Fibroblast of lung (primary cell): ENCODE data around the gene ITGBL1.

Experiments used
- EZH2 ChIP-seq: IDR thresholded peaks from 2 replicates; pipeline ENCODE4 v1.5.1; 2012; ENCODE audit warnings: low read length, control low read depth, mild to moderate bottlenecking; ENCODE audit errors: missing control alignments
- TF ChIP-seq, protein P1 (sequence below), 2 donors: IDR thresholded peaks in 1 of 2; conservative IDR thresholded peaks in 1 of 2; 1 replicate in 1 of 2; 2 replicates in 1 of 2; pipeline ENCODE4 v1.5.1; 2011 to 2012; ENCODE audit warnings: low read length in 2 of 2, control low read depth in 1 of 2, inconsistent platforms in 1 of 2, low read depth in 1 of 2, mild to moderate bottlenecking in 1 of 2

DNA sequence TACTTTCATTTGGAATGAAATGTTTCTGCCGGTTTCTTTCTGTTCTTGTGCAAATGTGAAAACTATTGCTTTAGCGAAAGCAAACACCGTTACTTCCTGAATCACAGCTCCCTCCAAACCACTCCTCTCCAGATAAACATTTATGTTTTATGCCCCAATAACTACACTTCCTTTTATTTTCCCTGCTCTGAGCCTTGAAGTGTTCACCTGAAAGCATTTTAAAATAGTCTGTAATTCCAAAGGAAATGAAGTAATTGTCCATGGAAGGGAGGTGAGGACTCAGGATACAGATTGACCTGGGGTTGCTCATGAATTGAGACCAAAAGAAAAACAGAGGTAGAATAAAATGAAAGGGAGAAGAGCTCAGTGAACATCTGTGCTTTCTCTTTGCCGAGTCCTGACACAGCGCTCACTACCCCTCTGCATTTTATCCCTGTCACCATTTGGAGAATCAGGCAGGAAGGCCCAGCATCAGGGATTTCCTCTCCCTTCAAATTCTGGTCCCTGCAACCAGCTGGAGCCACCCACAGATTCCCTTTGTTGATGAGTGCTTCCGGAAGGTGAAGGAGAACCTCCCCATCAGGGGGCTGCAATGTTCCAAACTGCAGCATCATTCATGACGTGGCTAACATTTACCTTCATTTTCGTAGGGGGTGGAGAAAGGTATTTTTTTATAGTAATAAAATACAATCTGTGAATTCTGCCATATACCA lies 171.9 kb downstream of the ITGBL1 start:
- TF ChIP-seq, protein P1, sequence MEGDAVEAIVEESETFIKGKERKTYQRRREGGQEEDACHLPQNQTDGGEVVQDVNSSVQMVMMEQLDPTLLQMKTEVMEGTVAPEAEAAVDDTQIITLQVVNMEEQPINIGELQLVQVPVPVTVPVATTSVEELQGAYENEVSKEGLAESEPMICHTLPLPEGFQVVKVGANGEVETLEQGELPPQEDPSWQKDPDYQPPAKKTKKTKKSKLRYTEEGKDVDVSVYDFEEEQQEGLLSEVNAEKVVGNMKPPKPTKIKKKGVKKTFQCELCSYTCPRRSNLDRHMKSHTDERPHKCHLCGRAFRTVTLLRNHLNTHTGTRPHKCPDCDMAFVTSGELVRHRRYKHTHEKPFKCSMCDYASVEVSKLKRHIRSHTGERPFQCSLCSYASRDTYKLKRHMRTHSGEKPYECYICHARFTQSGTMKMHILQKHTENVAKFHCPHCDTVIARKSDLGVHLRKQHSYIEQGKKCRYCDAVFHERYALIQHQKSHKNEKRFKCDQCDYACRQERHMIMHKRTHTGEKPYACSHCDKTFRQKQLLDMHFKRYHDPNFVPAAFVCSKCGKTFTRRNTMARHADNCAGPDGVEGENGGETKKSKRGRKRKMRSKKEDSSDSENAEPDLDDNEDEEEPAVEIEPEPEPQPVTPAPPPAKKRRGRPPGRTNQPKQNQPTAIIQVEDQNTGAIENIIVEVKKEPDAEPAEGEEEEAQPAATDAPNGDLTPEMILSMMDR (conservative IDR thresholded peaks at IDR 0.05 in 1 of 2, IDR thresholded peaks at IDR 0.05 in 1 of 2; ENCODE audit: low read depth in 1 of 2, low read length in 2 of 2), result no peak
- TF ChIP-seq EZH2, result no peak
